GM06990 (cell line): ENCODE measurements around the gene AK8.

Experiments
- DNase-seq: peaks from one replicate; pipeline ENCODE4 v3.0.0-alpha.2; 2011; ENCODE audit not compliant: insufficient read length; ENCODE audit errors: extremely low read depth
- H3K27me3 ChIP-seq: replicated peaks from 2 replicates; pipeline ENCODE4 v1.6.0; 2011; ENCODE audit warnings: low read length; ENCODE audit not compliant: control insufficient read depth, insufficient read depth
- H3K36me3 ChIP-seq: 2 replicates; pipeline ENCODE4 v1.5.1; 2011; ENCODE audit warnings: low read length; ENCODE audit not compliant: control insufficient read depth, insufficient read depth
- H3K4me3 ChIP-seq: replicated peaks from 2 replicates; pipeline ENCODE4 v1.5.1; 2011; ENCODE audit warnings: low read depth, mild to moderate bottlenecking, control low read depth, low read length
- TF ChIP-seq, protein P1 (sequence below): IDR thresholded peaks from 2 replicates; pipeline ENCODE4 v1.5.1; 2011; ENCODE audit warnings: low read length, control low read depth, mild to moderate bottlenecking, inconsistent platforms; ENCODE audit not compliant: insufficient read depth, poor library complexity, severe bottlenecking

AK8 gene

DNA sequence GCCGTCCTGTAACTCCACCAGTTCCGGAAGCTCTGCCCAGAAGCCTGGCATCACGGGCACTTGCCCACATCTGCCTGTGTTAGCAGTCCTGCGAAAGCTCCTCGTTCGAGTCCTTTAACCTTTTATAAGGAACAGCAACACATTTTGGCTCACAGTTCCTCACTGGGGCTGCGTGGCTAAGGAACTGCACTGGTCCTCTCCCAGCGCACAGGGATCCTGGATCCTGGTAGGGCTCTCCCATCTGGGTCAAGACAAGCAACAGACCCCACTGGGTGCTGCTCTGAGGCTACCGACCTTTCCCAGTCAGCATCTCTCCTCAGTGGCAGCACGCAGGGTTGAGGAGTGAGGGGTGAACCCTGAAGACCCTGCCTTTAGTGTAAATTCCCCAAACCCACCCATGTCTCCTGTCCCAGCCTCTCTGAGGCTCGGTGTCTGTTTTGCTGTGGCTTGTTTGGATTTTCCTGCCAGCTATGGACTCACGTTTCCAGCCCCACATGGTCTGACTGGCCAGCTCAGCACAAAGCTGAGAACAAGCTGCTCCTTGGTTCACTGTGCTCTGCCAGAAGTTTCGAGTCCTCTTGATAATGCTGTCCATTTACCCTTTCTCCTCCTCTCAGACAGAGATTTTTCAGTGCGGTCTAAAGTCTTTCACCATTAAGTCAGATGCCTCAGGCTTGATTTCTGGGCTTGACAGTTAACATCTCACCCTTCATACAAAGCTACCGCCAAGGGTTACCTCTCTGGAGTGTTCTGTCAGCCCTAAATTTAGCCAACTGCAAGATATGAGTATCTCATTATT lies 80.0 kb downstream of the AK8 start:
- Histone ChIP-seq H3K27me3 (no peaks in the 10 kb centered on the region; the same call in 1 of the 2 replicates), H3K4me3 (no peak overlapping the region), H3K36me3 (no peaks in the 10 kb centered on the region)
- TF ChIP-seq, protein P1, sequence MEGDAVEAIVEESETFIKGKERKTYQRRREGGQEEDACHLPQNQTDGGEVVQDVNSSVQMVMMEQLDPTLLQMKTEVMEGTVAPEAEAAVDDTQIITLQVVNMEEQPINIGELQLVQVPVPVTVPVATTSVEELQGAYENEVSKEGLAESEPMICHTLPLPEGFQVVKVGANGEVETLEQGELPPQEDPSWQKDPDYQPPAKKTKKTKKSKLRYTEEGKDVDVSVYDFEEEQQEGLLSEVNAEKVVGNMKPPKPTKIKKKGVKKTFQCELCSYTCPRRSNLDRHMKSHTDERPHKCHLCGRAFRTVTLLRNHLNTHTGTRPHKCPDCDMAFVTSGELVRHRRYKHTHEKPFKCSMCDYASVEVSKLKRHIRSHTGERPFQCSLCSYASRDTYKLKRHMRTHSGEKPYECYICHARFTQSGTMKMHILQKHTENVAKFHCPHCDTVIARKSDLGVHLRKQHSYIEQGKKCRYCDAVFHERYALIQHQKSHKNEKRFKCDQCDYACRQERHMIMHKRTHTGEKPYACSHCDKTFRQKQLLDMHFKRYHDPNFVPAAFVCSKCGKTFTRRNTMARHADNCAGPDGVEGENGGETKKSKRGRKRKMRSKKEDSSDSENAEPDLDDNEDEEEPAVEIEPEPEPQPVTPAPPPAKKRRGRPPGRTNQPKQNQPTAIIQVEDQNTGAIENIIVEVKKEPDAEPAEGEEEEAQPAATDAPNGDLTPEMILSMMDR, result no peak
- no peak for DNase-seq

- Histone ChIP-seq H3K27me3 (no peaks in the 10 kb centered on the region; the same call in 1 of the 2 replicates), H3K4me3 (no peak overlapping the region), H3K36me3 (no peaks in the 10 kb centered on the region)
- TF ChIP-seq, protein P1, result no peak
- no peak for DNase-seq
Measured at GRCh38 chr9:132795511-132796303, 82.4 kb downstream of the AK8 start.

DNA sequence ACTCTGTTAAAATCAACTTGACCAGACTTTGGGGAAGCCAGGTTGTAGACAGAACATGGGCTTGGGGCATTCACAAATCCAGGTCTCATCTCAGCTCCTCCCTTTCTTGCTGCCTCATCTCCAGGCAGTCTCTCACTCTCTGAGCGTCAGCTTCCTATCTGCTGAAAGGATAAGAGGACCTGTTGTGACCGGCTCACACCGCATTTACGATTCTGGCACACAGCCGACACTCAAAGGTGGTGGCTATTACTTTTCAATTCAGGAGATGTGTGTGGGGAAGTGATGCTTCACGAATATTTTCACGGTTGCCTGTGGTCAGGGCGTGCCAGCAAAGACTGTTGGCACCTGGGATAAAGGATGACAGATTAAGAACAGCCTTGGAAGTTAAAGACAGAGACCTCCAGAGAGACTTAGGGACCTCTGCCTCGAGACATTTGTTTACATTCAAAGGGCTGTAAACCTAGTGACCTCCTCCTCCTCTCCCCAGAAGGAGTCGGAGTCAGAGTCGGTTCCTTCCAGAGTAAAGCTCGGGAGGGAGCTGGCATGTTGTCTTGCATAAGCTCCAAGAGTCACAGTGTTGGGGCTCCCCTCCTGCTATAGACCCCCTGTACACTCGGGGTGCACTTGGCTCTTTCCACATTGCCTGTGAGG lies 83.2 kb downstream of the AK8 start:
- H3K27me3 ChIP-seq, result no peaks in the 10 kb centered on the region; the same call in 1 of the 2 replicates
- TF ChIP-seq, protein P1, result no peak
- no peak for DNase-seq
- H3K4me3 ChIP-seq, result no peak overlapping the region
- H3K36me3 ChIP-seq, result no peaks in the 10 kb centered on the region

DNA sequence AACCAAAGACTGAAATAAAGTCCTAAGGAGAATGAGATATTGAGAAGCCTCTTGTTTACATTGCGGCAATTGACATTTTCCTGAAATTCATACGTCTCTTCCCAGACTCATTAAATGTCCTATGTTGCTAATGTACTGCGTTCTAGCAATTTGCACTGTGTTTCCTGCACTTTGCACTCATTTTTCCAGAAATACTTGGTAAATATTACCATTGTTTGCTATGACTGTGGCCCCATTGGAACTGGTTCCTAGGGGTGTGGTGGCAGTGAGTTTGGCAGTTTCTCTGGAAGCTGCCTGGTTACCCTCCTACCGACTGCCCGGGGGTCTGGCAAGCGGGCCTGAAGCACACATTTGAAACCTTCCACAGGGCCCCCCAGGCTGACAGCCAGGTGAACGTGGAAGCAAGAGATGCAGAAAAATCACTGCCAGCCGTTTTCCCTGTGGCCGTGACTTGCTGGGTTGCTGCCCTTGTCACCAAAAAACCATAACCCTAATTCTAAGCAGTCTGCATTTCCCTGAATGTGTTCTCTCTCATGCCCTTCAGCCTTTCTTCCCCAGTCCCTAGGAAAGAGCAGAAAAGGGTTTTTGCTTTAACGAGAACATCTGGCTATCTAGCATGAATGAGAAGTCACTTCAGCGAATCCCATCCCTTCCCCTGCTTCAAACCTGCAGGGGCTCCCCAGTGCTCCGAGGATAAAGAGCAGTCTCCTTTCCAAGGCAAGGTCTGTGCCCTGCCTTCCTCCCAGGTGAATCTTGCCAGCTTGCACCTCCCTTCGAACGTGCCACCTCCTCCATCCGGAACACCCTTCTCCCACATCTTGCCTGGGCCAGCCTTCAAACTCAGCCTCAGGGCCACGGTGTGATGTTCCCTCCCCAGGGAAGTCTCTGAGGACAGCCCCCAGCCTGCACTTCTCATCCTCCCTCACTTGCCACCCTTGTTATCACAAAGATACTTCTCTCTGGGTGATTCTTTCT lies 84.2 kb downstream of the AK8 start:
- no peak for DNase-seq
- Histone ChIP-seq H3K36me3 (no peaks in the 10 kb centered on the region), H3K27me3 (no peaks in the 10 kb centered on the region; the same call in 1 of the 2 replicates), H3K4me3 (no peak overlapping the region)
- TF ChIP-seq, protein P1, result no peak

DNA sequence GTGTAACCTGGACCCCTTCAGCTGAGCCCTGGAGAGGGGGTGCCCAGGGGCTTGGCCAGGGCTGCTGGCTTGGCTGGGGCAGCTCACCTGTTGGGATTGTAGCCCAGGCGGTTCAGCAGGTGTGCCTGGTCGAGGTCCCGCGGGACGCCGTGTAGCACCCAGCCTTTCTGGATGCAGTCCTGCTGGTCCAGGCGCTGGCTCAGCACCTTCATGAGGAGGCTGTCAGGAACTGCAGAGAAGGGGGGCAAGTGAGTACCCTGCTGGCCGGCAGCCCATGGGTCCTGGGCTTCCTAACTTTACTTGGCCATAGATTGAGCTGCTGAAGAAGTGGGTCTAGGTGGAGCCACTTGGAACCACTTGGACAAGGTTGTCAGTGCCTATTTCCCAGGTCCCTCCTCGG lies 85.5 kb downstream of the AK8 start:
- Histone ChIP-seq H3K36me3 (no peaks in the 10 kb centered on the region), H3K4me3 (no peak overlapping the region), H3K27me3 (no peaks in the 10 kb centered on the region; the same call in 1 of the 2 replicates)
- DNase-seq, result no peak
- TF ChIP-seq, protein P1, result no peak
